C4-2B (cell line): ENCODE data around the gene EZR.

Source experiments
- CTCF ChIP-seq: fragments of 450-650 bp; conservative IDR thresholded peaks from 2 replicates; pipeline ENCODE4 v1.5.1; 2017; ENCODE audit warnings: mild to moderate bottlenecking
- ZFX ChIP-seq: fragments of 450-650 bp; IDR thresholded peaks from 2 replicates; pipeline ENCODE4 v1.6.1; 2017

GRCh38 chr6:158856261-158856660 lies 37.1 kb upstream of the EZR start:
- TF ChIP-seq CTCF (no peak), ZFX (no peak)
